A673 (cell line): ENCODE results near the gene DGCR8. TPM values are rescaled to one million over a fixed set of nuclear protein-coding genes. Genes with fewer than 3 reads are reported as not detected.
"Not testable (repeated sequence)": the region's sequence is repeated elsewhere in the genome, so short reads cannot be mapped to it uniquely, and the experiment has no call there.

ENCODE experiments used
- BruUV-seq: library from RNA; stranded (reverse); fragments of 400-500 nt; replicated peaks from 2 replicates; lab custom pipeline; 2021; lab: Mats Ljungman, UMichigan
- CTCF ChIA-PET: fragments of 300-600 bp; sonication (Branson Sonifier 250); formaldehyde crosslinking; loops from one replicate; lab custom pipeline; 2022; ENCODE audit warnings: antibody characterized with exemption; lab: Charles Lee
- POLR2A ChIA-PET: fragments of 300-600 bp; sonication (Branson Sonifier 250); formaldehyde crosslinking; loops from one replicate; lab custom pipeline; 2022; ENCODE audit warnings: antibody characterized with exemption; ENCODE audit not compliant: low non-redundant PET; lab: Charles Lee
- DNase-seq: peaks from one replicate; pipeline ENCODE4 v3.0.0-alpha.2; 2015; ENCODE audit warnings: low spot score
- H3K27ac ChIP-seq: fragments of 200-600 bp; sonication (generic); 2 replicates; pipeline ENCODE4 v1.5.1; 2016; ENCODE audit warnings: mixed run types, low read depth, mild to moderate bottlenecking, mixed read lengths, antibody characterized with exemption, low read length; ENCODE audit not compliant: poor library complexity, severe bottlenecking
- H3K27me3 ChIP-seq: fragments of 200-600 bp; sonication (generic); replicated peaks from 2 replicates; pipeline ENCODE4 v1.6.1; 2017; ENCODE audit warnings: mixed run types, low read depth, mild to moderate bottlenecking, mixed read lengths, antibody characterized with exemption, low read length; ENCODE audit not compliant: insufficient read depth, poor library complexity
- H3K36me3 ChIP-seq: fragments of 200-600 bp; sonication (generic); 2 replicates; pipeline ENCODE4 v1.6.1; 2016; ENCODE audit warnings: mixed run types, mild to moderate bottlenecking, mixed read lengths, antibody characterized with exemption, low read length; ENCODE audit not compliant: insufficient read depth, poor library complexity, severe bottlenecking
- H3K4me1 ChIP-seq: fragments of 200-600 bp; sonication (generic); 2 replicates; pipeline ENCODE4 v1.6.1; 2017; ENCODE audit warnings: mixed run types, mild to moderate bottlenecking, mixed read lengths, antibody characterized with exemption, low read length; ENCODE audit not compliant: insufficient read depth, poor library complexity, severe bottlenecking
- H3K4me3 ChIP-seq: fragments of 200-600 bp; sonication (generic); 2 replicates; pipeline ENCODE4 v1.5.1; 2016; ENCODE audit warnings: low read depth, mixed run types, mild to moderate bottlenecking, mixed read lengths, low read length; ENCODE audit not compliant: poor library complexity, severe bottlenecking
- H3K9me3 ChIP-seq: fragments of 200-600 bp; sonication (generic); 2 replicates; pipeline ENCODE4 v1.6.1; 2016; ENCODE audit warnings: mixed run types, low read depth, mild to moderate bottlenecking, mixed read lengths, antibody characterized with exemption, low read length; ENCODE audit not compliant: poor library complexity, severe bottlenecking
- CTCF ChIP-seq: fragments of 300-800, 200-600 bp; sonication (generic); conservative IDR thresholded peaks from 2 replicates; pipeline ENCODE4 v1.5.1; 2017; ENCODE audit warnings: low read depth, mild to moderate bottlenecking, antibody characterized with exemption, low read length, moderate library complexity, mixed read lengths
- EZH2 ChIP-seq: fragments of 200-600 bp; sonication (generic); IDR thresholded peaks from 2 replicates; pipeline ENCODE4 v1.6.1; 2017; ENCODE audit warnings: borderline replicate concordance, low read depth, mild to moderate bottlenecking, mixed read lengths, antibody characterized with exemption, low read length; ENCODE audit not compliant: poor library complexity, severe bottlenecking
- intact Hi-C: fragments of 100-400 bp; cut with micrococcal nuclease; formaldehyde crosslinking; loops from one replicate; pipeline ENCODE4 v1.10.0; 2022; ENCODE audit not compliant: unreplicated experiment
- total RNA-seq: library from RNA; stranded (reverse); gene quantifications from 2 replicates; pipeline ENCODE4 v1.2.3, GENCODE V29; 2021

The DGCR8 gene
- total RNA-seq, 1 experiment from 2014 or later: 63.2 TPM

- H3K36me3 ChIP-seq: no peaks in the 10 kb centered on the region
- no peaks in the 10 kb centered on the region for H3K4me1 ChIP-seq
- ChIA-PET CTCF (no interaction called here), POLR2A (no interaction called here)
- no peak overlapping the region for H3K27ac ChIP-seq
- no peaks in the 10 kb centered on the region for H3K27me3 ChIP-seq
- intact Hi-C loops: no loop called here
- no peaks in the 10 kb centered on the region for H3K9me3 ChIP-seq
- DNase-seq: no peak
- TF ChIP-seq EZH2 (no peak), CTCF (no peak)
- no peak overlapping the region for H3K4me3 ChIP-seq
- BruUV-seq: no TSS peak
These were observed 15.3 kb upstream of the DGCR8 start for GRCh38 chr22:20064545-20065262.

GRCh38 chr22:20065896-20066616, 14.0 kb upstream of the DGCR8 start:
- DNase-seq: no peak
- ChIA-PET POLR2A (no interaction called here), CTCF (no interaction called here)
- no TSS peak for BruUV-seq
- H3K36me3 ChIP-seq: no peaks in the 10 kb centered on the region
- intact Hi-C loops: no loop called here
- H3K4me3 ChIP-seq: no peak overlapping the region
- no peaks in the 10 kb centered on the region for H3K27me3 ChIP-seq
- H3K9me3 ChIP-seq: no peaks in the 10 kb centered on the region
- H3K4me1 ChIP-seq: no peaks in the 10 kb centered on the region
- TF ChIP-seq CTCF: no peak
- no peak overlapping the region for H3K27ac ChIP-seq

GRCh38 chr22:20066617-20067383, 13.2 kb upstream of the DGCR8 start:
- Histone ChIP-seq H3K9me3 (no peaks in the 10 kb centered on the region), H3K4me1 (no peaks in the 10 kb centered on the region), H3K27ac (no peak overlapping the region), H3K27me3 (no peaks in the 10 kb centered on the region), H3K36me3 (no peaks in the 10 kb centered on the region), H3K4me3 (no peak overlapping the region)
- POLR2A ChIA-PET: no interaction called here
- no TSS peak for BruUV-seq
- CTCF ChIA-PET: no interaction called here
- TF ChIP-seq EZH2: no peak
- no peak for TF ChIP-seq CTCF
- intact Hi-C loops: no loop called here
- DNase-seq: no peak

- H3K27me3 ChIP-seq, BruUV-seq, CTCF ChIA-PET, H3K9me3 ChIP-seq, intact Hi-C loops, H3K36me3 ChIP-seq, H3K4me1 ChIP-seq, DNase-seq, H3K4me3 ChIP-seq, POLR2A ChIA-PET, H3K27ac ChIP-seq: not testable (repeated sequence)
These were observed 12.7 kb upstream of the DGCR8 start for GRCh38 chr22:20067384-20067682.
